ENCODE data around the gene TMEM107.

Gene TMEM107

DNA sequence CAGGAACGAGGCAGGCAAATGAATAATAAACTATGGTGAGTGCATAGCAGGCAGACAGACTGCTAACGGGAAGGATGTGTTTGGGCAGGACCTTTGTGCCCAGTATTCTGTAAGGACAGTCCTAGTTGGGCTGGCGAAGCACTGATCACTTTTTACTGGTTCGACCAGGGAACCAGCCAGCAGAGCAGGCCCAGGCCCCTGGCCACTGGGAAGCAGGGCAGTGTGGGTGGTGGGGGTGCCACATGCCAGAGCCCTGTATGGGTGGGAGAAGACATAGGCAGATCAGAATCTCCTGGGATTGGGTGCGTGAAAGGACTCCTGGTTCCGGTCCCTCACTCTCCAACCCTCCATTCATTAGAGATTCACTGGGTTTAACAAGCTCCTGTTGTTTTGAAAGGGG lies 9.4 kb downstream of the TMEM107 start:
- H3K27me3 ChIP-seq (ENCODE audit: low read depth, low read length), result no peaks in the 10 kb centered on the region
- no peak overlapping the region for H3K27ac ChIP-seq (ENCODE audit: low read length)
- H3K9me3 ChIP-seq (ENCODE audit: control insufficient read depth in 1 of 2, low read length in 2 of 2), result no peaks in the 10 kb centered on the region
- peaks cover 12 to 19% of the 10 kb centered on the region in 2 donors for H3K4me1 ChIP-seq (ENCODE audit: control insufficient read depth in 1 of 2, insufficient read depth in 2 of 2, low read length in 2 of 2)
- H3K4me3 ChIP-seq (ENCODE audit: low read depth in 1 of 2, low read length in 2 of 2), result no peak overlapping the region
- H3K36me3 ChIP-seq (ENCODE audit: control insufficient read depth in 1 of 2, insufficient read depth in 2 of 2, low read length in 2 of 2), result peaks cover 0 to under 1% of the 10 kb centered on the region in 2 donors

DNA sequence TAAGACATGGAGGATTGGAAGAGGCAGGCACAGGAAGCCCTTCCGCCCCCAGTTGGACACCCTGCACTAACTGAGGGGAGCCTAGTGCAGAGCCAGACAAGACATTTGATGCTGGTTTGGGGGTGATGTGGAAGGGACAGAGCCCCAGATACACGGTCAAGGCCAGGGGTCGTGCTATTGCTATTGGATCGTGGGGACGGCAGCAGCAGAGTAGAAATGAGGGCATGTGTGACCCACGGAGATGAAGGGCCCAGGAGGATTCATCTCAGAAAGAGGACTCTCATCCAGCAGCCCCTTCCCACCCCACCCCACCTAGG lies 11.4 kb downstream of the TMEM107 start:
- Histone ChIP-seq H3K36me3 (ENCODE audit: control insufficient read depth in 1 of 2, insufficient read depth in 2 of 2, low read length in 2 of 2) (peaks cover 9 to 11% of the 10 kb centered on the region in 2 donors), H3K27ac (ENCODE audit: low read length) (peak overlapping the region; percentile 84), H3K9me3 (ENCODE audit: control insufficient read depth in 1 of 2, low read length in 2 of 2) (no peaks in the 10 kb centered on the region), H3K27me3 (ENCODE audit: low read depth, low read length) (no peaks in the 10 kb centered on the region), H3K4me3 (ENCODE audit: low read depth in 1 of 2, low read length in 2 of 2) (no peak overlapping the region), H3K4me1 (ENCODE audit: control insufficient read depth in 1 of 2, insufficient read depth in 2 of 2, low read length in 2 of 2) (peaks cover 20 to 39% of the 10 kb centered on the region in 2 donors)

DNA sequence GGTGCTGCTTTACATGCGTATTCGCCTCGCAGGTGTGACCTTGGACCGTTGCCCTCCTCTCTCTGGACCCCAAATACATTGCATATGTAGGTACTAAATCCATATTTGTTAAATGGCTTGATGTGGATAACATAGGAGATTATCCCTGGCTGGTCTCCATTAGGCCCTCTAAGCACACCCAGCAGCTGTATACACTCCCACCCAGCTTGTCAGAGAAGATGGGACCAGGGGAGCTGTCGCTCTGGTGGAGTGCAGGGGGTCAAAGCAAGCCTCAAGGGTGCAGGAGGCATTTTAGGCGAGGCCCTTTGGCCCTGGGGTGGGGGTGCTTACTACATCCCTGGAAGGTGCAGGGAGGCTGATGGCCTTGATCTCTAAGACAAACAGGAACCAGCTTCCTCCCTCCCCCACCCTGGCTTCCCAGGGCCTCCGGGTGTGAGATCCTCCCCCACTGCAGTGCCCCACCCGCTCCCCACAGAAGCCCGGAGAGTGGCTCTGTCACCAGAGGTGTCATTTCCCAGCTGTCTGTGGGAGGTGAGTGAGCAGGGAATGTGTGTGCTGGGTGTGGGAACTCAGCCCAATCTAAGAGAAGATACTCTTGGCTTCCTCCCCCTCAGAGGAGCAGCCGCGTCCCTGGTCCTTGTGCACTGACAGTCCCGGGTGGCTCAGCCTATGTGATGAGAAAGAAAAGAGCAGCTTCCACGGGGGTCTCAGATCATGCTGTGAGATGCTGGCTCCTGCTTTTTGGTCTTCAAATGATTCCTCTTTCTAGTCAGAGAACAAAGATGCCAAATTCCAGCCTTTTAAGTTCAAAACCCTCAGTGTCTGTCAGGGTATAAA lies 12.0 kb downstream of the TMEM107 start:
- Histone ChIP-seq H3K27me3 (ENCODE audit: low read depth, low read length) (no peaks in the 10 kb centered on the region), H3K4me1 (ENCODE audit: control insufficient read depth in 1 of 2, insufficient read depth in 2 of 2, low read length in 2 of 2) (peaks cover 20 to 45% of the 10 kb centered on the region in 2 donors), H3K27ac (ENCODE audit: low read length) (peak overlapping the region; percentile 84), H3K36me3 (ENCODE audit: control insufficient read depth in 1 of 2, insufficient read depth in 2 of 2, low read length in 2 of 2) (peaks cover 15 to 17% of the 10 kb centered on the region in 2 donors), H3K9me3 (ENCODE audit: control insufficient read depth in 1 of 2, low read length in 2 of 2) (no peaks in the 10 kb centered on the region), H3K4me3 (ENCODE audit: low read depth in 1 of 2, low read length in 2 of 2) (peak overlapping the region; percentile 8 to 82)

DNA sequence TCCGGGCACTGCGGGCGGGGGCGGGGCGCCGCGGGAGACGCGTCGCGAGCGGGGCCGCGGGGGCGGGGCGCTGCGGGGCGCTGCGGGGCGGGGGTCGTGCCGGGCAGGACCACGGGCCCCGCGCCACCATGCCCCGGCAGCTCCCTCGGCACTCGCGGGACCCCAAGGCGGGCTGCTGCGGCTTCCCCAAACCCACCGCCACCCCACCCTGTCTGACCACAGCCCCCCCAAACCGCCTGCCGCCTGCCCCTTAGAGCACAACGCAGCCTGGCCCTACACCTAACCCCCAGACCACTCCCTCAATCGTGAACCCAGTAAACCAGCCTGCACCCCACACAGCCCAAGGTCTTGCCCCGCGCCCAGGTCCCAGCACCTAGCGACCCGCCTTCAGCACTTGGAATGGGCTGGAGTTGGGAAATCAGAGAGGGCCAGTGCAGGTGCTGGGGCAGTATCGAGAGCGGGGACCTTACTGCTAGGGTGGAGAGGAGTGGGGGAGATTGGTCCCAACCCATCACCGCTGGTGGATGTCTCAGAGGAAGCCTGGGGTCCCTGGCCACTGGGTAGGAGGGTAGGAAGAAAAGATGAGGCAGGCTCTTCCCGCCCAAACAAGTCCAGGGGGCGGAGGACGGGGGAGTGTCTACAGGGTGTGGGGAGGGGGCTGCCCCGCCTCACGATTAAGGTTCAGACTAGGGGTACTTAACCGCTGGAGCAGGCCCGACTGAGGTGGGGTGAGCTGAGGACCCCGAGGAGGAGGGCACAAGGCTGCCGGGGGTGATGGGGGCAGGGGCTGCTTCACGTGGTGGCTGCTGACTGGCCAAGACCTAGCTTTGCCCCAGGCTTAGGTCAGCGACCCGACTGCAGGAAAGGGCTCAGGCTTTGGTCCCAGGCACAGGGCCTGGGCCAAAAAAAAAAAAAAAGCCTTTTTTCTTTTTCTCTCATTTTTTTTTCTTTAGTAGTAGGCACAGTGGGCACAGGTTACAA lies 12.9 kb downstream of the TMEM107 start:
- peaks cover 15 to 21% of the 10 kb centered on the region in 2 donors for H3K36me3 ChIP-seq (ENCODE audit: control insufficient read depth in 1 of 2, insufficient read depth in 2 of 2, low read length in 2 of 2)
- H3K27ac ChIP-seq (ENCODE audit: low read length), result peak overlapping the region; percentile 84
- peaks cover 20 to 51% of the 10 kb centered on the region in 2 donors for H3K4me1 ChIP-seq (ENCODE audit: control insufficient read depth in 1 of 2, insufficient read depth in 2 of 2, low read length in 2 of 2)
- H3K4me3 ChIP-seq (ENCODE audit: low read depth in 1 of 2, low read length in 2 of 2), result peak overlapping the region; percentile 53 to 82
- no peaks in the 10 kb centered on the region for H3K9me3 ChIP-seq (ENCODE audit: control insufficient read depth in 1 of 2, low read length in 2 of 2)
- no peaks in the 10 kb centered on the region for H3K27me3 ChIP-seq (ENCODE audit: low read depth, low read length)

DNA sequence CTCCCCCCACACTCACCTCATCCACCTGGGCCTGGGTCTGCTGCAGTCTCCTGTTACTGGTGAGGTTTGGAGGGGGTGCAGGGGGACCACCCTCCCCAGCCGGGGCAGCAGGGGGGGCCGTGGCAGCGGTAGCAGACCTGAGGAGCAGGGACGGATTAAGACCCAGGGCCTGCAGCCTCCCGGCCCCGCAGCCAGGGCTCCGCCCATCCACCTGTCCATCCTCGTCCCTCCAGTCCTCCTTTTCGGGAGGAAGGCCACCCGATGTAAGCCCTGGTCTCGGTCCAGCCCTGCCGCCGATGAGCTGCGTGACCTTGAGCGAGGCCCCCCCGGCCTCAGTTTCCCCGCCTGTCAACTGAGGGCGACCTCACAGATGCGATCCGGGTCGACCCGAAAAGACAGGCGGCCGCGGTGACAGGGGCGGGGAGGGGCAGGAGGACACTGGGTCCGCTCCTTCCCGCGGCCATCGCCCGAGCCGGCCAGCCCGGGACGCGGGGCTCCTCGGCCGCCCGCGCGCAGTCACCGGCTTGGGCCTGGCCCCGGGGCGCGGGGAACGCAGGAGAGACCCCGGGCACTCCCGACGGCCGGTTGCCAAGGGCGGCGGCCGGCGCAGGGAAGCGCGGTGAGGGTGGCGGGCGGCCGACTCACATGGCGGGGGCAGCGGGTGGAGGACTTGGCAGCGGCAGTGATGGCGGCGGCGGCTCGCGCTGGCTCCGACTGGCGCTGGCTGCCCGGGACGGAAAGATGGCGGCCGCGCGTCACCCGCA lies 13.8 kb downstream of the TMEM107 start, which contains the start of gene VAMP2:
Gene VAMP2, minus strand, starts transcription at position 716 of the 764 bp plus-strand sequence. Its CDS starts 69 bp downstream, at position 647.
- Histone ChIP-seq H3K27ac (ENCODE audit: low read length) (peak within 1 kb of the TSS; percentile 86), H3K27me3 (ENCODE audit: low read depth, low read length) (no peaks in the 10 kb centered on the region), H3K9me3 (ENCODE audit: control insufficient read depth in 1 of 2, low read length in 2 of 2) (no peaks in the 10 kb centered on the region), H3K36me3 (ENCODE audit: control insufficient read depth in 1 of 2, insufficient read depth in 2 of 2, low read length in 2 of 2) (peaks cover 15 to 22% of the 10 kb centered on the region in 2 donors), H3K4me3 (ENCODE audit: low read depth in 1 of 2, low read length in 2 of 2) (peak within 1 kb of the TSS; percentile 82 to 91), H3K4me1 (ENCODE audit: control insufficient read depth in 1 of 2, insufficient read depth in 2 of 2, low read length in 2 of 2) (peaks cover 20 to 51% of the 10 kb centered on the region in 2 donors)

DNA sequence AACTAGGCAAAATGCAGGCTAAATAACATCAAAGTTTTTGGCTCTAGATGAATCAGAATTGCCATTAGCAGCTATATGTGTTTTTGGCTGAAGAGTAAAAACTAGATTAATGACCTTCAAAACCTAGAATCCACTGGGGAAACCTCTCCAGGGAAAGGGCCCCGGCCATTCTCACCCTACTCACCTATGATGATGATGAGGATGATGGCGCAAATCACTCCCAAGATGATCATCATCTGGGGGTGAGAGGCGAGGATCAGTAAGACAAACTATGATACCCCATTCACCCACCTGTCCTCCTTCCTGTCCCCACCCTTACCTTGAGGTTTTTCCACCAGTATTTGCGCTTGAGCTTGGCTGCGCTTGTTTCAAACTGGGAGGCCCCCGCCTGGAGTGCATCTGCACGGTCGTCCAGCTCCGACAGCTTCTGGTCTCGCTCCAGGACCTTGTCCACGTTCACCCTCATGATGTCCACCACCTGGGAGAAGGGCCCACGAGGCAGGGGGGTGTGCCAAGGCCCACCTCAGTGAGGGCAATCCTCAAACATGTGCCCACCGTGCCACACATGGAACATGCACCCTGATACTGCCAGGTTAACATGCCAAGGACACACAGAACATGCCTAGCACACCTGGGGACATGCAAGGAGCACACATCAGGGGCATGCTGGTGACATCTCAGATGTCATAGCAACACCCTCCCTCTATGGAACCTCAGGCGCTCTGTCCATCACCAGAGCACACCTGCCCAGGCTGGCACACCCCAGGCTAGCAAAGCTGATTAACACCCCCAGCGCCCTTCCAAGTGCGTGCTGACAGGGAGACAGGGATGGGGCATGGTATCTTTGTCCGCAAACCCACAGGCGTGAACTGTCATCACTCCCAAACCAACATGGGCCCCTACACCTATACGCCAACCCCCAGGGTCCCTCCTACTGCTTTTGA lies 14.6 kb downstream of the TMEM107 start:
- H3K4me1 ChIP-seq (ENCODE audit: control insufficient read depth in 1 of 2, insufficient read depth in 2 of 2, low read length in 2 of 2), result peaks cover 20 to 55% of the 10 kb centered on the region in 2 donors
- peak overlapping the region; percentile 82 to 91 for H3K4me3 ChIP-seq (ENCODE audit: low read depth in 1 of 2, low read length in 2 of 2)
- H3K36me3 ChIP-seq (ENCODE audit: control insufficient read depth in 1 of 2, insufficient read depth in 2 of 2, low read length in 2 of 2), result peaks cover 15 to 27% of the 10 kb centered on the region in 2 donors
- H3K9me3 ChIP-seq (ENCODE audit: control insufficient read depth in 1 of 2, low read length in 2 of 2), result no peaks in the 10 kb centered on the region
- no peaks in the 10 kb centered on the region for H3K27me3 ChIP-seq (ENCODE audit: low read depth, low read length)
- peak overlapping the region; percentile 86 for H3K27ac ChIP-seq (ENCODE audit: low read length)

DNA sequence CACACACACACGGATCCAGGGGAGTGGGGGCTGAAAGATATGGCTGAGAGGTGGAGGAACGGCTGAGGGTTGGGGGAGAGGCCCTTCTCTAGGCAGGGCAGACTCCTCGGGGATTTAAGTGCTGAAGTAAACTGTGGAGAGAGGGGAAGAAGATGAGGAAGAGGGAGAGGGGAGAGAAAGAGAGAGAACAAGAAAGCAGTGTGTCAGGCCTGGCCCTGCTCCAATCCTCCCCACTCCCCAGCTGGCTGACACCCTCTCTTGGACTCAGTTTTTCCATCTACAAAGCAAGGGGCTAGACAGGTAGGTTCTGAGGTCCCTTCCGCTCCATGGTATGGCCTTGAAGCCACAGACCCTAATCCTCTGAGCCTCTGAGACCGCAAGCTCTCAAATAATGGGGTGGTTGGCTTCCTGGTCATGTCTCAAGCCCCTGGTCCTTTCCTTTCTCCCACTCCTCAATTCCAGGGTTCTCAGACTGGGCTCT lies 15.4 kb downstream of the TMEM107 start:
- peaks cover 15 to 29% of the 10 kb centered on the region in 2 donors for H3K36me3 ChIP-seq (ENCODE audit: control insufficient read depth in 1 of 2, insufficient read depth in 2 of 2, low read length in 2 of 2)
- H3K27ac ChIP-seq (ENCODE audit: low read length), result peak overlapping the region; percentile 61
- H3K4me3 ChIP-seq (ENCODE audit: low read depth in 1 of 2, low read length in 2 of 2), result peak overlapping the region; percentile 82 to 91
- H3K27me3 ChIP-seq (ENCODE audit: low read depth, low read length), result no peaks in the 10 kb centered on the region
- H3K4me1 ChIP-seq (ENCODE audit: control insufficient read depth in 1 of 2, insufficient read depth in 2 of 2, low read length in 2 of 2), result peaks cover 20 to 55% of the 10 kb centered on the region in 2 donors
- no peaks in the 10 kb centered on the region for H3K9me3 ChIP-seq (ENCODE audit: control insufficient read depth in 1 of 2, low read length in 2 of 2)

DNA sequence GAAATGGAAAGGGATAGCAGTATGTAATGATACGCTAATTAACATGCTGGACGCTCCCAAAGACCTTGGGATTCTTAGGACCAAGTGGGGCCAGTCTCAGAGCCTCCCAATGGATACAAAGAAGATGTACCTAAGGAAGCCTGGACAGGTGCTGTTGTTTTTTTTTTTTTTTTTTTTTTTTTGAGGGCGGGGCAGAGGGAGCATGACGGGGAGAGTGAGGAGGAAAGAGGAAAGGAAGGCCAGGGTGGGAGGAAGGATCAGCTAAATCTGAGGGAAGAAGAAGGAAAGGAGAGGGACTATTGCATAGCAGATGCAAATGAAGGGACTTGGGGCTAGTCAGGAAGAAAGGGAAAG lies 16.0 kb downstream of the TMEM107 start:
- Histone ChIP-seq H3K4me3 (ENCODE audit: low read depth in 1 of 2, low read length in 2 of 2) (no peak overlapping the region), H3K36me3 (ENCODE audit: control insufficient read depth in 1 of 2, insufficient read depth in 2 of 2, low read length in 2 of 2) (peaks cover 15 to 35% of the 10 kb centered on the region in 2 donors), H3K9me3 (ENCODE audit: control insufficient read depth in 1 of 2, low read length in 2 of 2) (no peaks in the 10 kb centered on the region), H3K27ac (ENCODE audit: low read length) (no peak overlapping the region), H3K4me1 (ENCODE audit: control insufficient read depth in 1 of 2, insufficient read depth in 2 of 2, low read length in 2 of 2) (peaks cover 20 to 55% of the 10 kb centered on the region in 2 donors), H3K27me3 (ENCODE audit: low read depth, low read length) (no peaks in the 10 kb centered on the region)

DNA sequence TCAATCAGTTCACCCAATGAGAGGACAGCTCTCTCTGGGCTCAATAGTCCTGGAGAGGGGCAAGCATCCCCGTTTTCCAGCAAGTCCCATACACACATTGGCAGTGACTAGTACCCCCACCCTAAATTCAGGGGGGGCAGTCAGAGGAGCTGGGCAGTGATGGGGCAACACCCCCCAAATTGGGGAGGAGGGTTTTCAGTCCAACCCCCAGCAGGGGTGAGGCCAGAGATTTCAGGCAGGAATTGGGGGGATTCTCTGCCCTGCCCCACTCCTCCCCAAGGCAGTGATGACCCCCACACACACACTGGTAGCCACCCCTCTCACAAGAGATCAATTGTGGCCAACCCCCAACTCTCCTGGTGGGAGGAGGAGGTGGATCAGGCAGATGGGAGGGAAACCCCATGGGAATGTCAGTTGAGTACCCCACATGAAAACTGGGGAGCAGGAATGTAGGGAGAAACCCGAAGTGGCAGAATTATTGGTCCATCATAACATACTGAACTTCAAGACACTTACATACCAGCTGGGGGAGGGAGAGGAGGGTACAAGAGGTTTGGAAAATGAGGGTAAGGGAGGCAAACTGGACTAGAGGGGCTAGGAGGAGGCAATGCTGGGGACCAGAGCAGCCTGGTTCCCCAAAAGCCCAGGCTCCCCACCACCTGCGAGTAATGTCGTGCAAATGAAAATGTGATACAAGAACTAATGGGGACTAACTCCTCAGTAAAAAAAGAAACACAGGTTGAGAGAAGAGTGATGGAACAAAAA lies 16.5 kb downstream of the TMEM107 start:
- Histone ChIP-seq H3K36me3 (ENCODE audit: control insufficient read depth in 1 of 2, insufficient read depth in 2 of 2, low read length in 2 of 2) (peaks cover 15 to 36% of the 10 kb centered on the region in 2 donors), H3K4me1 (ENCODE audit: control insufficient read depth in 1 of 2, insufficient read depth in 2 of 2, low read length in 2 of 2) (peaks cover 20 to 55% of the 10 kb centered on the region in 2 donors), H3K9me3 (ENCODE audit: control insufficient read depth in 1 of 2, low read length in 2 of 2) (no peaks in the 10 kb centered on the region), H3K27ac (ENCODE audit: low read length) (peak overlapping the region; percentile 16), H3K27me3 (ENCODE audit: low read depth, low read length) (no peaks in the 10 kb centered on the region), H3K4me3 (ENCODE audit: low read depth in 1 of 2, low read length in 2 of 2) (no peak overlapping the region)
